SK-N-SH (cell line): Measurements from ENCODE around the gene HASPIN. TPM values are rescaled to one million over a fixed set of nuclear protein-coding genes. Genes with fewer than 3 reads are reported as not detected.

Source experiments
- CTCF ChIA-PET: fragments of 300-600, 350-600 bp; formaldehyde crosslinking; extraction: SDS; loops from one replicate; lab custom pipeline; 2021; lab: Yijun Ruan, JAX
- POLR2A ChIA-PET: fragments of 350-600 bp; sonication (Branson Sonifier 250); formaldehyde crosslinking; extraction: SDS; loops from one replicate; lab custom pipeline; 2020; ENCODE audit warnings: antibody characterized with exemption, inconsistent platforms; lab: Yijun Ruan, JAX
- DNase-seq: peaks from one replicate; pipeline ENCODE4 v3.0.0; 2012
- H2AFZ ChIP-seq: fragments of 200-600 bp; sonication (generic); 2 replicates; pipeline ENCODE4 v1.8.1; 2016; ENCODE audit warnings: antibody characterized with exemption, mild to moderate bottlenecking, low read depth
- H3F3A ChIP-seq: fragments of 200-600 bp; sonication (generic); replicated peaks from 2 replicates; pipeline ENCODE3; 2016; ENCODE audit warnings: antibody characterized with exemption, mild to moderate bottlenecking; ENCODE audit not compliant: insufficient read depth
- H3K27ac ChIP-seq, 2 experiments: fragments of 200-500 bp in 1 of 2; fragments of 200-600 bp in 1 of 2; sonication (Bioruptor generic) in 1 of 2; sonication (generic), shearing (Covaris generic) in 1 of 2; 2 replicates each; pipeline versions ENCODE4 v1.5.1 to v1.6.1; 2014 to 2016; ENCODE audit warnings: low read depth in 2 of 2, inconsistent platforms in 1 of 2, low read length in 1 of 2, mild to moderate bottlenecking in 1 of 2, mixed read lengths in 1 of 2
- H3K27me3 ChIP-seq: fragments of 200-600 bp; sonication (generic), shearing (Covaris generic); 2 replicates; pipeline ENCODE4 v1.6.1; 2016; ENCODE audit warnings: mixed run types; ENCODE audit not compliant: insufficient read depth
- H3K36me3 ChIP-seq, 2 experiments: fragments of 200-500 bp in 1 of 2; fragments of 200-600 bp in 1 of 2; sonication (Bioruptor generic) in 1 of 2; sonication (generic) in 1 of 2; replicated peaks in 1 of 2; 2 replicates each; pipeline versions ENCODE3 to v1.5.1; 2014 to 2016; ENCODE audit warnings: low read length in 1 of 2, mild to moderate bottlenecking in 1 of 2; ENCODE audit not compliant: insufficient read depth in 2 of 2, control insufficient read depth in 1 of 2
- H3K4me1 ChIP-seq, 2 experiments: fragments of 200-500 bp in 1 of 2; fragments of 200-600 bp in 1 of 2; sonication (Bioruptor generic) in 1 of 2; sonication (generic), shearing (Covaris generic) in 1 of 2; 2 replicates each; pipeline versions ENCODE4 v1.5.1 to v1.6.1; 2014 to 2016; ENCODE audit warnings: low read depth in 1 of 2, low read length in 1 of 2, mixed run types in 1 of 2; ENCODE audit not compliant: insufficient read depth in 2 of 2, control insufficient read depth in 1 of 2
- H3K4me2 ChIP-seq: fragments of 200-600 bp; sonication (generic), shearing (Covaris generic); 2 replicates; pipeline ENCODE4 v1.6.1; 2017; ENCODE audit warnings: mixed run types
- H3K4me3 ChIP-seq, 2 experiments: fragments of 200-500 bp in 1 of 2; fragments of 200-600 bp in 1 of 2; sonication (Bioruptor generic) in 1 of 2; sonication (generic), shearing (Covaris generic) in 1 of 2; 2 replicates each; pipeline versions ENCODE4 v1.5.1 to v1.8.1; 2014 to 2016; ENCODE audit warnings: low read depth in 2 of 2, inconsistent platforms in 1 of 2, low read length in 1 of 2, mild to moderate bottlenecking in 1 of 2, mixed read lengths in 1 of 2, moderate library complexity in 1 of 2
- H3K79me2 ChIP-seq: fragments of 200-600 bp; sonication (generic); 2 replicates; pipeline ENCODE4 v1.8.1; 2017; ENCODE audit warnings: mild to moderate bottlenecking; ENCODE audit not compliant: insufficient read depth
- H3K9ac ChIP-seq: fragments of 200-600 bp; sonication (generic); 2 replicates; pipeline ENCODE4 v1.6.1; 2017; ENCODE audit warnings: mixed run types
- H3K9me2 ChIP-seq: fragments of 200-600 bp; sonication (generic); 2 replicates; pipeline ENCODE4 v1.6.1; 2017; ENCODE audit warnings: mixed run types
- H3K9me3 ChIP-seq: fragments of 200-600 bp; sonication (generic); 2 replicates; pipeline ENCODE4 v1.6.1; 2017; ENCODE audit warnings: mixed run types, mild to moderate bottlenecking, moderate library complexity
- H4K20me1 ChIP-seq: fragments of 200-600 bp; sonication (generic); 2 replicates; pipeline ENCODE4 v1.6.1; 2017; ENCODE audit warnings: mild to moderate bottlenecking, mixed run types; ENCODE audit not compliant: insufficient read depth
- ELF1 ChIP-seq: IDR thresholded peaks from 2 replicates; pipeline ENCODE4 v1.4.0; 2012
- EP300 ChIP-seq, 2 experiments: IDR thresholded peaks; 2 replicates each; pipeline versions ENCODE4 v1.4.0 to v1.6.1; 2012; ENCODE audit warnings: borderline replicate concordance in 1 of 2, low read depth in 1 of 2, low read length in 1 of 2
- FOSL2 ChIP-seq: IDR thresholded peaks from 2 replicates; pipeline ENCODE4 v1.4.0; 2012; ENCODE audit warnings: low read depth, mild to moderate bottlenecking, moderate library complexity, borderline replicate concordance
- FOXM1 ChIP-seq: IDR thresholded peaks from 2 replicates; pipeline ENCODE4 v1.4.0; 2012; ENCODE audit warnings: low read depth, mild to moderate bottlenecking
- JUND ChIP-seq: IDR thresholded peaks from 2 replicates; pipeline ENCODE4 v1.4.0; 2012
- MEF2A ChIP-seq: IDR thresholded peaks from 2 replicates; pipeline ENCODE4 v1.4.0; 2012; ENCODE audit warnings: low read depth, borderline replicate concordance
- POLR2AphosphoS5 ChIP-seq: IDR thresholded peaks from 2 replicates; pipeline ENCODE4 v1.6.1; 2012; ENCODE audit warnings: low read depth, low read length
- RAD21 ChIP-seq: IDR thresholded peaks from 2 replicates; pipeline ENCODE4 v1.6.1; 2012; ENCODE audit warnings: mild to moderate bottlenecking, low read length
- RFX5 ChIP-seq: IDR thresholded peaks from 2 replicates; pipeline ENCODE4 v1.6.1; 2012; ENCODE audit warnings: mild to moderate bottlenecking, improper control_type of control experiment, low read length
- RXRA ChIP-seq: IDR thresholded peaks from 2 replicates; pipeline ENCODE4 v1.4.0; 2012; ENCODE audit warnings: low read depth, mild to moderate bottlenecking, borderline replicate concordance
- TAF1 ChIP-seq: IDR thresholded peaks from 2 replicates; pipeline ENCODE4 v1.6.1; 2012; ENCODE audit warnings: low read depth, mild to moderate bottlenecking, low read length, moderate library complexity, borderline replicate concordance
- TCF12 ChIP-seq: IDR thresholded peaks from 2 replicates; pipeline ENCODE4 v1.4.0; 2012
- TEAD4 ChIP-seq: IDR thresholded peaks from 2 replicates; pipeline ENCODE4 v1.4.0; 2012; ENCODE audit warnings: mild to moderate bottlenecking, borderline replicate concordance; ENCODE audit not compliant: insufficient read depth
- WGBS: methylation state at CpG from one replicate; pipeline ENCODE4 v1.1.6; 2017; ENCODE audit warnings: low lambda C conversion rate; 5-methylcytosine and 5-hydroxymethylcytosine counted together
- polyA plus RNA-seq, 3 experiments: library from polyadenylated mRNA; depleted of rRNA; stranded (reverse); fragments of >200 nt; gene quantifications; 2 replicates each; pipeline ENCODE4 v1.2.3, GENCODE V29; 2012

Gene HASPIN
- polyA plus RNA-seq, 1 of the 3 experiments (the other 2 are of a cell fraction) = 1.4 TPM

- Histone ChIP-seq H3K9me3 (no peaks in the 10 kb centered on the region), H2AFZ (no peak overlapping the region), H3K4me2 (no peak overlapping the region), H3K27me3 (no peaks in the 10 kb centered on the region), H3K9me2 (no peaks in the 10 kb centered on the region), H3K79me2 (peaks cover 4% of the 10 kb centered on the region), H3K4me3 (no peak overlapping the region), H3K4me1 (no peaks in the 10 kb centered on the region), H3K27ac (no peak overlapping the region), H3K36me3 (no peaks in the 10 kb centered on the region), H4K20me1 (no peaks in the 10 kb centered on the region), H3F3A (no peaks in the 10 kb centered on the region), H3K9ac (no peak overlapping the region)
- TF ChIP-seq FOXM1 = no peak
- TF ChIP-seq TEAD4 = no peak
- TF ChIP-seq RAD21 = no peak
- TF ChIP-seq FOSL2 = no peak
- no peak for TF ChIP-seq ELF1
- 77% methylated on average over 10 of the region's 11 CpGs for WGBS
- no peak for DNase-seq
- POLR2A ChIA-PET = no interaction called here
- CTCF ChIA-PET = interaction anchor here (1.3 kb wide), 1 partner anchor 152 kb away, joined by 3 read pairs; no protein-coding TSS in a partner anchor
Measured at GRCh38 chr17:3675886-3676285, 47.8 kb upstream of the HASPIN start.

DNA sequence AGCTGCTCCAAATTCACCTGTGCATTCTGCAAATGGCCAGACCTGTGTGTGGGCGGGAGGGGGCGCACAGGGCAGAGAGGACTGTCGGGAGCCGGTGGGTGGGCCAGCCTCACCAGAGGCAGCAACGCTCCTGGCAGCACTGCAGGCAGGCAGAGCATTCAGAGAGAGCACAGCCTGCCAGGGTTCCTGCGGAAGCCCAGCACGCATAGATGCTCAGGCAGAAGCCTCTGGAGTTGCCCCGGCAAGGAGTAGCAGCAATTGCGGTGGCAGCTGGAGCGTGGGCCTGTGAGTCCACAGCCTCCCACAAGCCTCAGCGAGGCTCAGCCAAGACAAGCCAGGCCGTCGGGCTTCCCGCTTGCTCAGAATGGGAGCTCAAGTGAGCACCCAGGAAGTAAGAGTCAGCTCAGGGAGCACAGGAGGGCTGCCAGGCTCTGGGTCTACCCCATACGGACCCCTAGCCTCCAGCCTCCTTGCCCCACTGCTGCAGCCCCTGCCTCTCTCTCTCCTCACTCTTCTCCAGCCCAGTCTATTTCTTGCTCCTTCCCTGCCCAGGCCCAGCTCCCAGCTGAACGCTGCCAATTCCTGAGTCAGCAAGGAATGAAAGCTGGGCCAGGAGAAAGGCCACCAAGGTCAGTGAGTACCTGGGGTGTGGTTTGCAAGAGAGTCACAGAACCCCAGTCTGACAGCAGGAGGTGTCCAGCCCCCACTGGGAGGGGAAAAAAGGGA, 45.4 kb upstream of the HASPIN start:
- TF ChIP-seq RFX5 = no peak
- no peak for TF ChIP-seq TAF1
- no peak for TF ChIP-seq TCF12
- no peak for TF ChIP-seq ELF1
- TF ChIP-seq EP300 (IDR thresholded peaks at IDR 0.05; ENCODE audit: borderline replicate concordance in 1 of 2, low read depth in 1 of 2, low read length in 1 of 2) = no peak
- no peak for TF ChIP-seq JUND
- TF ChIP-seq POLR2AphosphoS5 = no peak
- TF ChIP-seq RXRA = no peak
- TF ChIP-seq MEF2A = no peak
- Histone ChIP-seq H4K20me1 (no peaks in the 10 kb centered on the region), H3K4me3 (no peak overlapping the region), H3K27ac (no peak overlapping the region), H3K4me2 (no peak overlapping the region), H3K9me2 (no peaks in the 10 kb centered on the region), H3F3A (no peaks in the 10 kb centered on the region), H3K27me3 (no peaks in the 10 kb centered on the region), H3K9ac (no peak overlapping the region), H3K4me1 (no peaks in the 10 kb centered on the region), H3K9me3 (no peaks in the 10 kb centered on the region), H3K36me3 (no peaks in the 10 kb centered on the region), H3K79me2 (no peaks in the 10 kb centered on the region), H2AFZ (no peak overlapping the region)
- 70% methylated on average over 15 of the region's 16 CpGs for WGBS
- CTCF ChIA-PET = interaction anchor here (1.0 kb wide), 1 partner anchor 45 kb away, joined by 3 read pairs; no protein-coding TSS in a partner anchor
- POLR2A ChIA-PET = interaction anchor here (0.6 kb wide), 1 partner anchor 56 kb away, joined by 3 read pairs; no protein-coding TSS in a partner anchor
- no peak for DNase-seq
